ENCODE data around the gene DNAJC18.
"Not testable (repeated sequence)": the region's sequence is repeated elsewhere in the genome, so short reads cannot be mapped to it uniquely, and the experiment has no call there.

Gene DNAJC18

GRCh38 chr5:139481122-139481533, 41.8 kb upstream of the DNAJC18 start:
- no peak for DNase-seq (ENCODE audit: low spot score)
- TF ChIP-seq CTCF (conservative IDR thresholded peaks at IDR 0.05; ENCODE audit: low read depth), result no peak
- peak overlapping the region; percentile 100 for H3K27ac ChIP-seq
- CTCF ChIA-PET, result interaction anchor here (1.0 to 2.9 kb wide), 3 partner anchors 15 to 59 kb away, joined by 3 to 21 read pairs (median 8); no protein-coding TSS in a partner anchor
- POLR2A ChIA-PET (ENCODE audit: low non-redundant PET), result interaction anchor here (0.9 to 1.2 kb wide), 2 partner anchors 15 to 33 kb away, joined by 3 to 4 read pairs; no protein-coding TSS in a partner anchor

- POLR2A ChIA-PET (ENCODE audit: low non-redundant PET); DNase-seq (ENCODE audit: low spot score): not testable (repeated sequence)
- peak overlapping the region; percentile 100 for H3K27ac ChIP-seq
- CTCF ChIA-PET, result interaction anchor here (0.6 kb wide), 1 partner anchor 70 kb away, joined by 3 read pairs; no protein-coding TSS in a partner anchor
These were observed 40.4 kb upstream of the DNAJC18 start for GRCh38 chr5:139479729-139480128.

DNA sequence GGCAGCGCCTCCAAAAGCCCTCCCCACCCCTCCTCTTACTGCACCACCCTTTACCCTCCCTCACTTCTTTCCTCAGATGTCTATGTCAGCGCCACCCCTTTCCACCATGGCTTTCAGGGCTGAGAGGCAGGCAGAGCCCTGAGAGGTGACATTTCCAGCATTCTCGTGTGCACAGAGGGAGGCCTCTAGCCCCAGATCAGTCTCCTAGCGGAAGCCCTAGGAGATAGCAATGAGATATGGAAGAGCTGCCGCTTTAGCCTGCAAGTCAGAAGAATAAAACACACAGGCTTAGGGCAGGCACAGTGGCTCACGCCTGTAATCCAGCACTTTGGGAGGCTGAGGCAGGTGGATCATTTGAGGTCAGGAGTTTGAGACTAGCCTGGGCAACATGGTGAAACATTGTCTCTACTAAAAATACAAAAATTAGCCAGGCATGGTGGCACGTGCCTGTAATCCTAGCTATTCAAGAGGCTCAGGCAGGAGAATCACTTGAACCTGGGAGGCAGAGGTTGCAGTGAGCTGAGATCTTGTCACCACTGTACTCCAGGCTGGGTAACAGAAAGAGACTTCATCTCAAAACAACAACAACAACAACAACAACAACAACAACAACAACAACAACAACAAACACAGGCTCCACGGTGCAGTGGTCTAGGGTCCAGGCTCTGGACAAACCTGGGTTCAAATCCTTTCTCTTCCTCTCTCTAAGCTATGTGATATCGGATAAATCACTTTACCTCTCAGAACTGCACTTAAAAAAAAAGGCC, 39.5 kb upstream of the DNAJC18 start:
- DNase-seq (ENCODE audit: low spot score); CTCF ChIA-PET; POLR2A ChIA-PET (ENCODE audit: low non-redundant PET): not testable (repeated sequence)
- H3K27ac ChIP-seq, result peak overlapping the region; percentile 100

- POLR2A ChIA-PET (ENCODE audit: low non-redundant PET), result no interaction called here
- no peak for DNase-seq (ENCODE audit: low spot score)
- peak overlapping the region; percentile 100 for H3K27ac ChIP-seq
- CTCF ChIA-PET, result interaction anchor here (0.6 kb wide), 1 partner anchor 441 kb away, joined by 4 read pairs; no protein-coding TSS in a partner anchor
- TF ChIP-seq CTCF (conservative IDR thresholded peaks at IDR 0.05; ENCODE audit: low read depth), result no peak
These were observed 36.7 kb upstream of the DNAJC18 start for GRCh38 chr5:139475865-139476617.

- H3K27ac ChIP-seq, result peak overlapping the region; percentile 100
- no peak for TF ChIP-seq CTCF (conservative IDR thresholded peaks at IDR 0.05; ENCODE audit: low read depth)
- CTCF ChIA-PET, result interaction anchor here (0.6 kb wide), 1 partner anchor 521 kb away, joined by 4 read pairs; no protein-coding TSS in a partner anchor
- POLR2A ChIA-PET (ENCODE audit: low non-redundant PET), result no interaction called here
- DNase-seq (ENCODE audit: low spot score), result no peak
These were observed 35.8 kb upstream of the DNAJC18 start for GRCh38 chr5:139474890-139475791.

GRCh38 chr5:139473565-139473964, 34.2 kb upstream of the DNAJC18 start:
- POLR2A ChIA-PET (ENCODE audit: low non-redundant PET), result no interaction called here
- CTCF ChIA-PET, result interaction anchor here (1.2 to 1.8 kb wide), 2 partner anchors 51 to 72 kb away, joined by 3 to 8 read pairs; no protein-coding TSS in a partner anchor
- no peak for TF ChIP-seq CTCF (conservative IDR thresholded peaks at IDR 0.05; ENCODE audit: low read depth)
- peak overlapping the region; percentile 100 for H3K27ac ChIP-seq
- peak; percentile 74 for DNase-seq (ENCODE audit: low spot score)

DNA sequence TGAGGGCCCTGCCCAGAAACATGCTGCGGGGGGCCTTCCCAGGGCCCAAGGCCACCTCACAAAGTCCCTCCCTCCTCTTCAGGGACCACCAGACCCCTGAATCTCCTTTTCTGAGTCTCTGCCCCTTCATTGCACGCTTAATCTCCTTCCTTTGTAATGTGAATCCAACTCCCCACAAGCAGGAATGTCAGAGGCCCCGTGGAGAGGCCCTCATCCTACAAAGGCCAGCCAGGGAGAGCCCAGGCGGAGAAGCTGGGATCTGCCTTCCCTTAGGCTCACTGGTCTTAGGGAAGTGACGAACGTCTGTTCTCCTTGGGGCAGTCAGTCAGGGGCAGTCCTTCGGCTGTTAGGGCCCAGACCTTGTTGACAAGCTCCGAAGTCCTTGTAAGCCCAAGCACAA, 33.8 kb upstream of the DNAJC18 start:
- ChIA-PET POLR2A (ENCODE audit: low non-redundant PET) (no interaction called here), CTCF (interaction anchor here (1.2 to 1.8 kb wide), 2 partner anchors 51 to 72 kb away, joined by 3 to 8 read pairs; no protein-coding TSS in a partner anchor)
- peak overlapping the region; percentile 100 for H3K27ac ChIP-seq
- no peak for TF ChIP-seq CTCF (conservative IDR thresholded peaks at IDR 0.05; ENCODE audit: low read depth)
- no peak for DNase-seq (ENCODE audit: low spot score)

Data from RWPE1 (cell line).